ENCODE measurements around the gene PSTPIP2. TPM values are rescaled to one million over a fixed set of nuclear protein-coding genes. Genes with fewer than 3 reads are reported as not detected.

PSTPIP2 gene
- total RNA-seq, 1 donor from 2014 or later = 9.8 TPM

DNA sequence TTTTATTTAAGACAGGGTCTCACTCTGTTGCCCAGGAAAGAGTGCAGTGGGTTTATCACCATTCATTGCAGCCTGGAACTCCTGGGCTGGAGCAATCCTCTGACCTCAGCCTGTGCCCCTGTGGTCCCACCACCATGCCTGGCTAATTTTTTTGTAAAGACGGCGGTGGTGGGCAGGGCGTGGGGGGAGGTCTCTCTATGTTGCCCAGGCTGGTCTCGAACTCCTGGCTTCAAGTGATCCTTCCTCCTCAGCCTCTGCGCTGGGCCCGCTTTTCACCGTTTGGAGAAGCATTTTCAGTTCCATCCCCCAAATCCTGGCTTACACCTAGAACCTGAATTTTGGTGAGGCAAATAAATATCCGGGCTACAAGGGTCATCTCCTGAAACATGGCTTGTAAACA, 27.4 kb upstream of the PSTPIP2 start:
- TF ChIP-seq CTCF (IDR thresholded peaks at IDR 0.05) = no peak
- no peak for ATAC-seq

DNA sequence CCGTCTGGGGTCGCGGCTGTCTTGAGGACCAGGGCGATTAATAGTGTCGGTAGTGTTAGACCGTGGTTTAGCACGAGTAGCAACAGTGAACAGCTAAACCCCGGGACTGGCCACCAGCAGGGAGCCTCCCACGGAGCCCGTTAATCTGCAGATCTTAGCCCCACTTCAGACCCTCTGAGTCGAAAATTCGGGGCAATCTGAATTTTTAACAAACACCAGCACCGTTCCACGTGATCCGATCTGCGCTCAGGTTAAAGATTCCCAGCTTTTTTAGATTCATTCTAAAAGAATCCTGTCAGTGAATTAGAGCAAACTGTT, 26.5 kb upstream of the PSTPIP2 start:
- TF ChIP-seq CTCF (IDR thresholded peaks at IDR 0.05) = no peak
- DNase-seq = no peak
- intact Hi-C loops (cut with DNase I) = no loop called here
- no peak for ATAC-seq
- Histone ChIP-seq H3K27me3 (no peaks in the 10 kb centered on the region), H3K27ac (peak overlapping the region; percentile 95), H3K9me3 (no peaks in the 10 kb centered on the region), H3K4me1 (peaks cover 13% of the 10 kb centered on the region), H3K4me3 (peak overlapping the region; percentile 91), H3K36me3 (peaks cover 20% of the 10 kb centered on the region)

More for the DNA sequence above, 27.4 kb upstream of the PSTPIP2 start:
- Histone ChIP-seq H3K27ac (no peak overlapping the region), H3K4me1 (peaks cover 17% of the 10 kb centered on the region), H3K36me3 (peaks cover 11% of the 10 kb centered on the region), H3K27me3 (no peaks in the 10 kb centered on the region), H3K9me3 (no peaks in the 10 kb centered on the region), H3K4me3 (no peak overlapping the region)
- intact Hi-C loops (cut with DNase I) = no loop called here
- no peak for DNase-seq

DNA sequence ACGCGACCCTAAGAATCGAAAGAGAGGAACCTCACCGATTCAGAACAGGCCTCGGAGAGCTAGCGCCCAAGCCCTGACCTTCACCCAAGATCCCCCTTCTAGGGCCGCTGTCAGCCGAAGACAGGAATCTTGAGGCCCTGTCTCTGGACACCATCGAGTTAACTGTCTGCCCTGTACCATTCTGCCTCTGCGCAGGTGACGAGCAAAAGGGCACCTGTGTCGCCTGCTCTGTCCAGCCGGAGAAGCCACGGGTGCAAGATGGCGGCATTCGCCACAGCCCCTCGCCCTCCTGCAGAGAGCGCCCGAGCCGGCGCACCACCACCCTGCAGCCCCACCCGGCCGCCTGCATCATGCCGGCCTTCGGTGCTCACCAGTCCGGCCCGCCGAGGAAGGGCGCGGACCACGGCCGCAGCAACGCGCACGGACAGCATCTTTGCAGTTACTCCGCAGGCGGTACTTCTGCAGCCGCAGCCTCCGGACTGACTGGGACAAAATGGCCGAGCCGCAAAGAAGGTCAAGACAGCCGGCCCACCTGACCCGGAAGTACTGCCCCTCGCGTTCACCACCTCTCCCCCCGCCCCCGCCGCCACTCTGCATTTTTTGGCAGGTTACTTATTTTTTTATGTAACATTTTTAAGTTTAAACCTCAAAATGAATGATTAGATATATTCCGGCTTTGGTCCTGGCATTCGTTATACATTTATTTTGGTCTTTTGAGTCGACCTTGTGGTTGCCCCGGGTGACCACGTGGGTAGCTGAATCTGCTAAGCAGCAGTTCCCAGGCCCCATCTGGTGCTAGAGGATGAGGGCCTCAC, 25.9 kb upstream of the PSTPIP2 start, which contains the start of gene ATP5F1A:
Gene ATP5F1A, minus strand, starts transcription at position 496 of the 815 bp plus-strand sequence. Its CDS starts 65 bp downstream, at position 431.
- intact Hi-C loops (cut with DNase I) = no loop called here
- Histone ChIP-seq H3K4me3 (peak within 1 kb of the TSS; percentile 91), H3K9me3 (no peaks in the 10 kb centered on the region), H3K27ac (peak within 1 kb of the TSS; percentile 95), H3K27me3 (no peaks in the 10 kb centered on the region), H3K36me3 (peaks cover 26% of the 10 kb centered on the region), H3K4me1 (peaks cover 13% of the 10 kb centered on the region)
- peak; percentile 96 for ATAC-seq
- no peak for TF ChIP-seq CTCF (IDR thresholded peaks at IDR 0.05)
- DNase-seq = peak; percentile 92

DNA sequence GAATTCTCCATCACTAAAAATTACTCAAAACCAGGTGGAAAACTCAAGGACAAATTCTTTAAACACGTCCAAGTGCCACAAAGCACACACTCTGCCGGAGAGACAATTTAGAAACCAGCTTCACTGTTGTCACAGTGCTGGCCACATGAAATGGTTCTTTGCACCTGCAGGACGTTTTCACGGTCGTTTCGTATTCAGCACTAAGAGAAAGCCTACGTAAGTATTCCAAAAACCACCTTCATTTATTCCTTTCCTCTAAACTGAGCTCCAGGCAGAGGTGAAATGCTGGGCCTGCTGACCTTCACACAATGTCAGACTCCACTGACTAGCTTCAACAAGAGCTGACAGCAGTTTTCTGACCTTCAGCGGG, 25.4 kb upstream of the PSTPIP2 start:
- TF ChIP-seq CTCF (IDR thresholded peaks at IDR 0.05) = no peak
- peaks cover 32% of the 10 kb centered on the region for H3K36me3 ChIP-seq
- intact Hi-C loops (cut with DNase I) = no loop called here
- peak; percentile 12 for ATAC-seq
- H3K27ac ChIP-seq = peak overlapping the region; percentile 95
- H3K9me3 ChIP-seq = no peaks in the 10 kb centered on the region
- peaks cover 13% of the 10 kb centered on the region for H3K4me1 ChIP-seq
- peak overlapping the region; percentile 91 for H3K4me3 ChIP-seq
- DNase-seq = no peak
- H3K27me3 ChIP-seq = no peaks in the 10 kb centered on the region

DNA sequence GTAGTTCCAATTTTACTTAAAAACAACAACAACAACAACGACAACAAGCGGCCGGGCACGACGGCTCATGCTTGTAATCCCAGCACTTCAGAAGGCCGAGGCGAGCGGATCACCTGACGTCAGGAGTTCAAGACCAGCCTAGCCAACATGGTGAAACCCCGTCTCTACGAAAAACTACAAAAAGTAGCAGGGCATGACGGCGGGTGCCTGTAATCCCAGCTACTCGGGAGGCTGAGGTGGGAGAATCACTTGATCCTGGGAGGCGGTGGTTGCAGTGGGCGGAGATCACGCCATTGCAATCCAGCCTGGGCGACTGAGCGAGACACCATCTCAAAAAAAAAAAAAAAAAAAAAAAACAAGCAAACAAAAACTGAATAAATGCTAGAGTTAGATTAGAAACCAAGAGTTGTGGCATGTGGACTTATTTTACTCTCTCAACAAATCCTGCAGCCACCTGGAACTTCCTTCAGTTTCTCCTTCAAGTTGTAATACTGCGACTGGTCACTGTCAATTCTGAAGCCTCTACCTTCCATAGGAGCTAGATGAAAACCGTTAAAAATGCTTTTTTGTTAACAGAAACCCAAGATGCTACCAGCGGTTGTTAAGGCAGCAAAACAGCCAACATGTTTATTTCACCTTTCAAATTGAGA, 24.7 kb upstream of the PSTPIP2 start:
- peaks cover 38% of the 10 kb centered on the region for H3K36me3 ChIP-seq
- peak overlapping the region; percentile 95 for H3K27ac ChIP-seq
- peak overlapping the region; percentile 91 for H3K4me3 ChIP-seq
- H3K9me3 ChIP-seq = no peaks in the 10 kb centered on the region
- no peak for TF ChIP-seq CTCF (IDR thresholded peaks at IDR 0.05)
- ATAC-seq (no peak), DNase-seq (no peak)
- intact Hi-C loops (cut with DNase I) = no loop called here
- H3K27me3 ChIP-seq = no peaks in the 10 kb centered on the region
- peaks cover 13% of the 10 kb centered on the region for H3K4me1 ChIP-seq
